B cell (primary cell): ENCODE data around the gene CTRB2. TPM values are rescaled to one million over a fixed set of nuclear protein-coding genes. Genes with fewer than 3 reads are reported as not detected.

Source experiments
- ATAC-seq: fragments of 200-7000 bp; cut with Tn5 transposase; one replicate; pipeline ENCODE4 v1.10.0; 2021; ENCODE audit warnings: low read depth, mild to moderate bottlenecking, moderate number of reproducible peaks, moderate library complexity
- CTCF ChIA-PET: fragments of 350-600 bp; sonication (Branson Sonifier 250); formaldehyde crosslinking; loops from one replicate; lab custom pipeline; 2021; ENCODE audit warnings: antibody characterized with exemption, inconsistent platforms; lab: Charles Lee
- POLR2A ChIA-PET: fragments of 350-600 bp; sonication (Branson Sonifier 250); formaldehyde crosslinking; loops from one replicate; lab custom pipeline; 2021; ENCODE audit warnings: antibody characterized with exemption; lab: Charles Lee
- DNase-seq: peaks from one replicate; pipeline ENCODE4 v3.0.0; 2013
- H2AFZ ChIP-seq: 2 replicates; pipeline ENCODE4 v1.6.1; 2012; ENCODE audit warnings: mild to moderate bottlenecking, low read depth, low read length; ENCODE audit not compliant: insufficient read depth, poor library complexity, severe bottlenecking
- H3K27ac ChIP-seq, 2 donors: 1 replicate in 1 of 2; 2 replicates in 1 of 2; pipeline ENCODE4 v1.5.1; 2012 to 2013; ENCODE audit warnings: low read length in 2 of 2, mild to moderate bottlenecking in 2 of 2, moderate library complexity in 1 of 2
- H3K27me3 ChIP-seq, 4 experiments: fragments of 200-600 bp in 1 of 4; sonication (generic) in 1 of 4; replicated peaks in 1 of 4; 1 replicate in 2 of 4; 2 replicates in 2 of 4; pipeline versions ENCODE4 v1.6.1 to v1.7.0; 2013 to 2016; ENCODE audit warnings: low read length in 3 of 4, mild to moderate bottlenecking in 2 of 4, mixed read lengths in 1 of 4, moderate library complexity in 1 of 4; ENCODE audit not compliant: insufficient read depth in 4 of 4, control insufficient read depth in 3 of 4; ENCODE audit errors: control extremely low read depth in 1 of 4
- H3K36me3 ChIP-seq, 2 experiments: replicated peaks in 1 of 2; 1 replicate in 1 of 2; 2 replicates in 1 of 2; pipeline versions ENCODE4 v1.6.1 to v1.7.1; 2013; ENCODE audit warnings: low read length in 1 of 2; ENCODE audit not compliant: insufficient read depth in 2 of 2, control insufficient read depth in 1 of 2; ENCODE audit errors: control extremely low read depth in 1 of 2, extremely low read depth in 1 of 2
- H3K4me1 ChIP-seq, 2 donors: fragments of 200-600 bp in 1 of 2; sonication (generic) in 1 of 2; 1 replicate in 1 of 2; 2 replicates in 1 of 2; pipeline versions ENCODE4 v1.5.1 to v1.6.1; 2013 to 2017; ENCODE audit warnings: low read length in 2 of 2; ENCODE audit not compliant: control insufficient read depth in 2 of 2, insufficient read depth in 2 of 2
- H3K4me2 ChIP-seq: replicated peaks from 2 replicates; pipeline ENCODE3; 2012; ENCODE audit warnings: mild to moderate bottlenecking, low read depth, low read length; ENCODE audit not compliant: poor library complexity, severe bottlenecking
- H3K4me3 ChIP-seq, 5 experiments: fragments of 200-600 bp in 1 of 5; sonication (generic) in 1 of 5; 1 replicate in 3 of 5; 2 replicates in 2 of 5; pipeline versions ENCODE4 v1.5.1 to v1.7.0; 2011 to 2016; ENCODE audit warnings: low read length in 4 of 5, mild to moderate bottlenecking in 4 of 5, low read depth in 2 of 5, control low read depth in 1 of 5, moderate library complexity in 1 of 5; ENCODE audit not compliant: insufficient read depth in 1 of 5; ENCODE audit errors: control extremely low read depth in 1 of 5, extremely low read depth in 1 of 5
- H3K79me2 ChIP-seq: fragments of 200-600 bp; sonication (generic); one replicate; pipeline ENCODE4 v1.6.0; 2016; ENCODE audit warnings: low read length; ENCODE audit not compliant: control insufficient read depth, insufficient read depth
- H3K9ac ChIP-seq: fragments of 200-600 bp; sonication (generic); 2 replicates; pipeline ENCODE4 v1.6.1; 2017; ENCODE audit warnings: mild to moderate bottlenecking, low read length, moderate library complexity
- H3K9me3 ChIP-seq, 3 donors: one replicate each; pipeline versions ENCODE4 v1.6.1 to v1.7.1; 2013; ENCODE audit warnings: low read length in 2 of 3; ENCODE audit not compliant: control insufficient read depth in 2 of 3, insufficient read depth in 1 of 3; ENCODE audit errors: control extremely low read depth in 1 of 3
- H4K20me1 ChIP-seq: 2 replicates; pipeline ENCODE4 v1.6.0; 2012; ENCODE audit warnings: mild to moderate bottlenecking, low read length; ENCODE audit not compliant: insufficient read depth, control insufficient read depth, poor library complexity, severe bottlenecking
- H3K27ac Mint-ChIP-seq: one replicate; pipeline ENCODE4 v1.8.0; 2021; ENCODE audit warnings: mixed read lengths
- H3K27me3 Mint-ChIP-seq: one replicate; pipeline ENCODE4 v1.8.0; 2021; ENCODE audit warnings: mixed read lengths
- H3K4me1 Mint-ChIP-seq: one replicate; pipeline ENCODE4 v1.8.0; 2021; ENCODE audit warnings: mixed read lengths
- H3K4me3 Mint-ChIP-seq: one replicate; pipeline ENCODE4 v1.8.0; 2021; ENCODE audit warnings: mixed read lengths
- H3K9me3 Mint-ChIP-seq: one replicate; pipeline ENCODE4 v1.8.0; 2022; ENCODE audit warnings: mixed read lengths; ENCODE audit not compliant: insufficient read depth
- CTCF ChIP-seq: fragments of 200-600 bp; IDR thresholded peaks from one replicate; pipeline ENCODE4 v1.8.0; 2022; ENCODE audit warnings: antibody characterized with exemption, mild to moderate bottlenecking
- EZH2 ChIP-seq: IDR thresholded peaks from 2 replicates; pipeline ENCODE4 v1.6.1; 2012; ENCODE audit warnings: borderline replicate concordance, low read depth, mild to moderate bottlenecking, moderate library complexity, low read length; ENCODE audit not compliant: insufficient read depth, poor library complexity, severe bottlenecking
- WGBS: methylation state at CpG from one replicate; pipeline ENCODE4 v1.1.5; 2013; ENCODE audit warnings: missing lambda C conversion rate; ENCODE audit not compliant: insufficient coverage; 5-methylcytosine and 5-hydroxymethylcytosine counted together
- intact Hi-C: fragments of 100-400 bp; cut with micrococcal nuclease; formaldehyde crosslinking; loops from one replicate; pipeline ENCODE4 v1.10.0; 2022
- polyA plus RNA-seq: library from polyadenylated mRNA; depleted of rRNA; stranded (reverse); fragments of >200 nt; gene quantifications from 2 replicates; pipeline ENCODE4 v1.2.3, GENCODE V29; 2012
- total RNA-seq, 2 donors: library from RNA; stranded (reverse); fragments of 120-200 nt in 1 of 2; gene quantifications; 1 replicate in 1 of 2; 2 replicates in 1 of 2; pipeline versions ENCODE4 v1.2.3 to v1.2.4, GENCODE V29; 2013 to 2022

The CTRB2 gene
- total and polyA plus RNA-seq, 2 donors (not counting 1 experiment from before 2014, with no cell fraction given) = not detected

DNA sequence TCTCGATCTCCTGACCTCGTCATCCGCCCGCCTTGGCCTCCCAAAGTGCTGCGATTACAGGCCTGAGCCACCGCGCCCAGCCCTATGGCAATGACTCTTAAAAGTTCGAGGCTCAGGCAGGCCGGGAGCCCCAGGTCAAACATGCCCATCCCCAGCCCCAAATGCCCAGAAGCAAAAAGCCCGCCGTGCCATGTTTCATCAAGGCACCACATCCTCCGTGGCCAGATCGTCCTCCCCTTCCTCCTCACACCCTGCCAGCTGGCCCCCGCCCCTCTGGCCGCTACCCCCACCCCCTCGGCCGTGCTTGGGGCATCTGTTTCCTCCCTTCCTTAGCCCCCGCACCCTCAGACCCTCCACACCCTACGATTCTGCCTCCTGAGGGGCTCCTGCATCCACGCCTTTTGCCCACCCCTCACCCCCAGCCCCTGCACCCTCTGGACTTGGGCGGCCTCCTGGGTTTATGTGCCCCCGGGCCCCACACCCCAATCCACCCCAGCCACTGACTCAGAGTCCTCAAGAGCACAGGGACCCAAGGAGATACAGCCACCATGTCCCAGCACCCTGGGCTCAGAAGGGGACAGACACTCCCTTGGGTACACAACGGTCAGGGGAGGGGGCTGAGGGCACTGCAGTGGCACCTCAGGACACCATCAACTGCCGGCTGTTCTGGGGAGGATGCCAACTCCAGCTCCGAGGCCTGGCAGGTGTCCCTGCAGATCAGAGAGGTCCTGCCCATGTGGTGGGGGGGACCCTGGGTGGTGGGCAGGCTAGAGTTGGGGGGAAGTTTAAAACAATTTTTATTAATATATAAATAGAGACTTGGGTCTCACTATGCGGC is 18.9 kb upstream of the CTRB2 start:
- H3K9me3 ChIP-seq = peaks cover 0 to 8% (median 0%) of the 10 kb centered on the region in 3 donors
- Mint-ChIP-seq H3K27me3 (peaks cover 25% of the 10 kb centered on the region), H3K27ac (no peak overlapping the region), H3K9me3 (no peaks in the 10 kb centered on the region), H3K4me1 (peaks cover under 1% of the 10 kb centered on the region), H3K4me3 (no peak overlapping the region)
- no peaks in the 10 kb centered on the region for H3K79me2 ChIP-seq
- no peak overlapping the region for H3K4me3 ChIP-seq
- H3K27ac ChIP-seq = no peak overlapping the region
- H2AFZ ChIP-seq = no peak overlapping the region
- ATAC-seq (no peak), DNase-seq (no peak)
- intact Hi-C loops = no loop called here
- no peaks in the 10 kb centered on the region for H4K20me1 ChIP-seq
- H3K9ac ChIP-seq = no peak overlapping the region
- CTCF ChIA-PET = interaction anchor here (1.6 kb wide), 1 partner anchor 26 kb away, joined by 4 read pairs; no protein-coding TSS in a partner anchor
- TF ChIP-seq EZH2 = no peak
- no peak for TF ChIP-seq CTCF
- H3K36me3 ChIP-seq = no peaks in the 10 kb centered on the region
- peaks cover 0 to 45% (median 5%) of the 10 kb centered on the region in 4 experiments for H3K27me3 ChIP-seq
- POLR2A ChIA-PET = no interaction called here
- WGBS = 85% methylated on average over 16 of the region's 26 CpGs
- H3K4me1 ChIP-seq = no peaks in the 10 kb centered on the region
- no peak overlapping the region for H3K4me2 ChIP-seq

GRCh38 chr16:75225092-75225491 is 18.1 kb upstream of the CTRB2 start:
- no peak overlapping the region for H3K9ac ChIP-seq
- CTCF ChIA-PET = no interaction called here
- Mint-ChIP-seq H3K4me3 (no peak overlapping the region), H3K27me3 (peaks cover 19% of the 10 kb centered on the region), H3K27ac (no peak overlapping the region), H3K4me1 (peaks cover 4% of the 10 kb centered on the region), H3K9me3 (no peaks in the 10 kb centered on the region)
- no peak for ATAC-seq
- no peak for DNase-seq
- H2AFZ ChIP-seq = no peak overlapping the region
- H3K9me3 ChIP-seq = peaks cover 0 to 8% (median 0%) of the 10 kb centered on the region in 3 donors
- H4K20me1 ChIP-seq = no peaks in the 10 kb centered on the region
- peaks cover 0 to 38% (median 3%) of the 10 kb centered on the region in 4 experiments for H3K27me3 ChIP-seq
- H3K27ac ChIP-seq = no peak overlapping the region
- TF ChIP-seq CTCF (no peak), EZH2 (no peak)
- intact Hi-C loops = no loop called here
- H3K4me3 ChIP-seq = no peak overlapping the region
- no peaks in the 10 kb centered on the region for H3K36me3 ChIP-seq
- no peaks in the 10 kb centered on the region for H3K4me1 ChIP-seq
- no peaks in the 10 kb centered on the region for H3K79me2 ChIP-seq
- WGBS = 87% methylated on average over 12 of the region's 12 CpGs
- POLR2A ChIA-PET = no interaction called here
- no peak overlapping the region for H3K4me2 ChIP-seq
